H1 (cell line): ENCODE data around the gene INPP4A. TPM values are rescaled to one million over a fixed set of nuclear protein-coding genes. Genes with fewer than 3 reads are reported as not detected.

Source experiments
- CTBP2 ChIP-seq: IDR thresholded peaks from 2 replicates; pipeline ENCODE4 v1.7.0; 2011; ENCODE audit warnings: borderline replicate concordance, mild to moderate bottlenecking, moderate library complexity, mixed read lengths, low read length; ENCODE audit not compliant: insufficient read depth, insufficient read length
- SUZ12 ChIP-seq: fragments of 200-600 bp; sonication (generic); IDR thresholded peaks from 2 replicates; pipeline ENCODE4 v1.6.1; 2012; ENCODE audit warnings: mild to moderate bottlenecking, inconsistent platforms, low read length, moderate library complexity, mixed read lengths
- polyA plus RNA-seq, 7 experiments: library from polyadenylated mRNA; depleted of rRNA in 3 of 7; stranded (reverse) in 5 of 7; unstranded in 2 of 7; fragments of >200 nt in 5 of 7; fragments of 200-250 nt in 2 of 7; gene quantifications; 1 replicate in 5 of 7; 2 replicates in 1 of 7; 4 replicates in 1 of 7; pipeline versions ENCODE4 v1.2.1 to v1.2.3, GENCODE V29; 2011 to 2013; ENCODE audit warnings: missing spikeins in 2 of 7, mixed read lengths in 2 of 7
- total RNA-seq: library from RNA; stranded (reverse); fragmentation: NEBNext Ultra II Directional; extraction: Animal tissue kit (Norgen Biotek cat#: 25700); gene quantifications from 2 replicates; pipeline ENCODE4 v1.2.1, GENCODE V29; 2021

The INPP4A gene
- total and polyA plus RNA-seq, 2 of the 8 experiments (the other 6 are each of a cell fraction or from before 2014, with no cell fraction given): 25.6 to 34.3 TPM

DNA sequence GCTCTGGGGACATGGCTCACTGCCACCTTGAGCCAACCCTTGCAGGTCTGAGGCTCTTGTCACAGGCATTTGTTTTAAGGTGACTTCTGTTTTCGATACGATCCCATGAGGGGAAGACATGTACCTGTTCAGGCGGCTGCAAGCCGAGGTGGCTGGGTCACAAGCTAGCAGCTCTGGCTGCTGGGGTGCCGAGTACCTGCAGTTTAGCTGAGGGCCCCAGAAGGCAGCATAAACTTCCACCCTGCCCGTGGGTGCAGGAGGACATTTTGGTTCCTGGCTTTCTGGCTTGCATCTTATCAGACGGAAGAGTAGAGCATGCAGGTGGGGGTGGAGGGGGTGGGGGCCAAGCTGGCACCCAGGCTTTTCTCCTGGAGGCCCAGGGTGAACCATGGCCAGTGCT lies 135.3 kb downstream of the INPP4A start (continued):
- no peak for TF ChIP-seq CTBP2
- TF ChIP-seq SUZ12: no peak
